ENCODE measurements around the gene CDCP1.
"Not testable (repeated sequence)": the region's sequence is repeated elsewhere in the genome, so short reads cannot be mapped to it uniquely, and the experiment has no call there.

CDCP1 gene

DNA sequence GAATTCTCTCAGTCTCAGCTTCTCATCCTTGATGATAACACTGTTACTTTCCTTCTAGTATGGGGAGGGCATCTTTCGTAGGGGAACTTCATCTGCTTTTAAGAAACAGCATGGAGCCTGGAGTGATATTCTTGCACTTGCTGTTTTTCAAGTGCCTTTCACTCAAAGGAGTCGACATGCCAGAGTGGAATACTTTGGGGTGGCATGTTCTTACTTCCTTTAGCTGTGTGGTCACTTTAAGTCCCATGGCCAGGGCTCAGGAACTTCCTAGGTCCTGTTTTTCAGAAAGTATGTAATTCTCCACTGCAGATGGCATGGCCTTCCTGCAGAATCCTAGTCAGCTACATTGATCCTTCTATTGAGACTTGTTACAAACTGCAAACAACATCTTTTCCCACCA is 28.1 kb upstream of the CDCP1 start:
- intact Hi-C loops (cut with DNase I), result no loop called here
- DNase-seq, result no peak

DNA sequence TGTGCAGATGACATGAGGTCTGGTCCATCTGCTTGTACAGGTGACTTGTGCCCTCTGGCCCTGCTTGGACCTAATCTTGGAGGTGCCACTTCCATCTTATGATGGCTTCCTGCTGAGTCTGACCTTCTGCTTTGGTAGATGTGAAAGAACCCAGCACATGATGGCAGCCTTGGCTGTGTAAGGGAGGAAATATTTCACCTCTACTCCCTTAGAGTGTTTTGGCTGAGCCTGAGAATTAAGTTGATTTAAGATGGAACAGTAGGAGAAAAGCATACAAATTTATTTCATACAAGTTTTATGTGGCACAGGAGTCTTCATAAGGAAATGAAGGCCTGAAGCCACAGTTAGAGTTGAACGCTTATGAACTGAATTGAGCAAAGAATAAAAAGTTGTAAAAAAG is 27.6 kb upstream of the CDCP1 start:
- intact Hi-C loops (cut with DNase I), result no loop called here
- DNase-seq, result no peak

DNA sequence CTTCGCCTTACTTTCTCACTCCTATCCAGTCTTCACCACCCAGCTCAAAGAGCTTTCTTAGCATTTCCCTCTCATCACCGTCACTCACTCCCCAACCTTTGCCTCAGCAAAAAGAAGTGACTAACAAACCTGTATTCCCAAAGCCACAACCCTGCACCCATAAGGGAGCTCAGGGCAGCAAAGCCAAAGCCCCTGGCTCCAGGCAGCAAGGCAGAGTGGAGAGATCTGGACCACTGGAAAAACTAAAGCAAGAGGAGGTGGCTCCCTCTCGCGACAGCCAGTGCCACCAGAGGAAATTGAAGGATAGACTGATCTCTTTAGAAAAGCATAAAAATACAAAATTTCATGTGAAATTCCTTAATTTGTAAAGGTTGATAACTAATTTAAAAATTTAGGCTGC is 25.1 kb upstream of the CDCP1 start:
- no peak for DNase-seq
- intact Hi-C loops (cut with DNase I), result no loop called here

DNA sequence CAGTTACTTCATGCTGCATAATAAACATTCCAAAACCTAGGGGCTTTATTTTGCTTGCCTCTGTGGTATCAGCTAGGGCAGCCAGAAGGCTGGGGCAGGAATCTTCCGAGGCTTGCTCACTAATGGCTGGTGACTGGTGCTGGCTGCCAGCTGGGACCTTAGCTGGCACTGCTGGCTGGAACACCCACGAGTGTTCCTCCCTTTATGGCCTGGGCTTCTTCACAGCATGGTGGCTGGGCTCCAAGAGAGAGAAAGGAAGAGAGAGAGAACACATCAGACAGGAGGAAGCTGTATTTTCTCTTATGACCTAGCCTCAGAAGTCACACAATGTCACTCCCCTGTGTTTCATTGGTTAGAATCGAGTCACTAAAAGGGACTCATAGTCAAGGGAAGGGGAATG is 23.9 kb upstream of the CDCP1 start:
- intact Hi-C loops (cut with DNase I), result no loop called here
- DNase-seq, result no peak

DNA sequence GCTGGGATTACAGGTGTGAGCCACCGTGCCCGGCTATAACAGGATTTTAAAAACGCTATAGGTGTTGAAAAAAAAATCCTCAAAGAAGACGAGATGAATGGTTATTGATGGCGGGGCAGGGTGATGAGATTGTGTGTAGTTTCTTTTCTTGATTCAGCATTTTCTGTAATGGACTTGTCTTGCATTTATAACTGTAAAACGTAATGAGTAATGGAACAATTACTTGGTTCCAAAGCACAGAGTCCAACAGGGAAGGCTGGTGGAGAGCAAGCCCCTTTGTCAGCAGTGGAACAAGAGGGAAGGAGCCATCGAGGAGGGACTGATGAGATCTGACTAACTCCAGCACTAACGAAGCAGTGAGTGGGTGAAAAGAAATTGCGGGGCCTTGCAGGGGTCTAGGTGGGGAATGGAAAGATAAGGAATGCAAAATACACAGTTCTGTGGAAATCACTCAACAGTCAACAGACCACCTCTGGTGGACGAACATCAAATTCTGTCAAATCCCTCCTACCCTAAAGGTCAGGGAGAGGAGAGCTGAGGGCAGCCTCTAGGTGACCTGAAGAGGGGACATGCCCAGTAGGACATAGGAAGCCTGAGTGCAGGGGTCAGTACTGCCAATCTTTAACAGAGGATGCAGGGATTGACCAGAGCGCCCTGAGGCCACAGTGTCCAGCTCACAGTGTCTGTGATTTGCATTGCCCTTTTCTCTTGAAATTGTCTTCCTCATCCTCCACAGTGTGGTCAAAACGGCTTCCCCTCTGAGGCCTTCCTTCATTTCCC is 23.1 kb upstream of the CDCP1 start:
- intact Hi-C loops (cut with DNase I), result no loop called here
- DNase-seq, result no peak

DNA sequence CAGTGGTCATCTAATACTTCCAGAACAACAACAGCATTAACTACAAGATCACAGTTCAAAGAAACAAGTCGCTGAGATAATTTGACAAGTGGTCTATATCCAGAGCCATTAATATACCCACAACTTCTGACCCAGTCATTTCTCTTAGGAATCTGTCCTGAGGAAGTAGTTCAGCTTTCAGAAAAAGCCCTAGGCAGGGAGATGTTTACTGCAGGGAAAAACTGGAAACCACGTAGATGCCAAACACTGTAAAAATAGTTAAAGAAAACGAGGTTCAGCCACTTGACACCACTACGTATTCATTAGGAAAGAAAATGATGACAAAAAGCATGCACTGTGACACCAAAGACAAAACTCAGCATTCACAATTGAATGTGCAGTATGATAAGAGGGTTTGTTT is 22.3 kb upstream of the CDCP1 start:
- DNase-seq, result no peak
- intact Hi-C loops (cut with DNase I), result no loop called here

DNA sequence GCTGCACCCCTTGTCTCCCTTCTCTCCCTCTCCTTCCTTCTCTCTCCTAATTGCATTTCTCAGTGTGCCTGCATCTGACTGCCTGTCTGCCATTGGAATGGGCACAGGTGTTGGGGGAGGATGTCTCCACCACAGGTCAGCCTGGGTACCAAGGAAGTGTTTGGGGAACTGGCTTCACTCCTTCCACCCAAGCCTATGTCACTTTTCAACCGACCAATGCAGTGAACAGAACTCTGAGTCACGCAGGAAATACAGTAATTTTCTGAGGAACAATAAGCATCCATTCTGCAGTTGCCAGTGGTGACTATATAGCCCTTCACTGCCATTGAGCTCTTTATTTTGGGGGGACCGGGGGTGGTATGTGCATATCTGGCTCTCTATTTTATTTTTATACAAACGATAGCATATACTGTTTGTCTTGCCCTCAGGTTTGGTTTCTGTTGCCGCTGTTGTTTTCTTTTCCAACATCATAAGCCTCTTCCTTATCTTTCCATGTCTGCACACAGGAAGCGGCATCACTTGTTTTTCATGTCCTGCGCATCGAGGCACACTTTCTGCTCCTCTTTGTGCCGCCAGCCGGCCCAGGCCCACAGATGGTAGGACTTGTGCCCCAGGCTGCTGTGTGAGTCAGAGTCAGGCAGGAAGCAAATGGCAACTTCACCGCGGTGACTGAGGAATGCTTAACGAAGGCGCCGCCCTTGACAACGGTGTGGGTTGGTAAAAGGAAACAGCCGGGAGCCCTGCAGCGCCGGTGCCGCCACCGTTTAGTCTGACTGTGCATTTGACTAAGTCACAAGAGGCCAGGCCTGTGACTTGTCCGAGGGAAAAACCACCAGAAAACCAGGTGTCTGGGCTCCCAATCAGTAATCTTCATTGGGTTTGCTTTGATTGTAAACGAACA is 21.1 kb upstream of the CDCP1 start:
- DNase-seq, result peak; percentile 33 to 95 (median 74)
- intact Hi-C loops (cut with DNase I), result no loop called here

DNA sequence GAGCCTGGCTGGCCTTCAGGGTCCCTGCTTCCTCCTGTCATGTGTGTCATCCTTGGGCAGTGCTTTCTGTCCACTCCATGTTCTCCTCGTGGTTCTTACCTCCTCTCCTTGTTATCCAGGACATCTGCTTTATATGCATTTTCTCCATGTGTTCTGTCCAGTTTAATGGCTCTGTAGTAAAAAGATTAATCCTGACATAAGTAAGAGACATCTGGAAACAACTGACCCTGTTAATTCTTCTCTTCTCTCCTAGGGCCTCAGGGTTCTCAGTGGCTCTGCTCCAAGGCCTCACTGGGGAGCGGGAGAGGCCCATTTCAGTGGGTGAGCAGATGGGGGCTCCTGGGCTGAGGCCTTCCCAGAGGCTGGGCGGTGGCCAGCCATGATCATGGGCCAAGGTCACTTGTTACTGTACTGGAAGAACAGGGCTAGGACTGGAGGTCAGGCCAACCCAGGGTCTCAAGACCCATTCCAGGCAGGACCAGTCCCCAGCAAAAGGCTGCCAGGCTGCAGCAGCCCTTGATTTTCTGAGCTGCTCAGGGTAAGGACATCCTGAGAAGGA is 20.2 kb upstream of the CDCP1 start:
- DNase-seq, result no peak
- intact Hi-C loops (cut with DNase I), result no loop called here

DNA sequence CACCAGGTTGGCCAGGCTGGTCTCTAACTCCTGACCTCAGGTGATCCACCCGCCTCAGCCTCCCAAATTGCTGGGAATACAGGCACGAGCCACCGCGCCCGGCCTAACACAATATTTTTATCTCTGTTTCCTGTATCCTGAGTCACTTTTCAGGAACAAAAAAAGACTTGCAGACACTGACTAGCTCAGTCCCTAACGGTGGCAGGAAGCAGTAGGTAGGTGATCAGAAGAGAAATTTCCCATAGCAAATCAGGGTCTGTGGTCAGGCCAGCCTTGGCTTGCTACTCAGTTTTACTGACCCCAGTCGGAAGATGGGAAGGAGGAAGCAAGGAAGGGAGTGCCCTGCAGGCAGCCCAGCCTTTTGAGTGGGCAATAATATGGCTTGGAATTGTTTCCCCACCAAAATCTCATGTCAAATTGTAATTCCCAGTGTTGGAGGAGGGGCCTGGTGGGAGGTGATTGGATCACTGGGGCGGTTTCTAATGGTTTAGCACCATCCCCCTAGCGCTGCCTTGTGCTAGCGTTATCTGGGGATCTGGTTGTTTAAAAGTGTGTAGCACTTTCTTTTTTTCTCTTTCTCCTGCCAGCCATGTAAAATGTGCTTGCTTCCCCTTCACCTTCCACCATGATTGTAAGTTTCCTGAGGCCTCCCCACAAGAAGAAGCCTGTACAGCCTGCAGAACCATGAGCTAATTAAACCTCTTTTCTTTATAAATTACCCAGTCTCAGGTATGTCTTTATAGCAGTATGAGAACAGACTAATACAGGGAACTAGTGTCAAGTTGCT is 19.5 kb upstream of the CDCP1 start:
- no peak for DNase-seq
- intact Hi-C loops (cut with DNase I), result no loop called here

DNA sequence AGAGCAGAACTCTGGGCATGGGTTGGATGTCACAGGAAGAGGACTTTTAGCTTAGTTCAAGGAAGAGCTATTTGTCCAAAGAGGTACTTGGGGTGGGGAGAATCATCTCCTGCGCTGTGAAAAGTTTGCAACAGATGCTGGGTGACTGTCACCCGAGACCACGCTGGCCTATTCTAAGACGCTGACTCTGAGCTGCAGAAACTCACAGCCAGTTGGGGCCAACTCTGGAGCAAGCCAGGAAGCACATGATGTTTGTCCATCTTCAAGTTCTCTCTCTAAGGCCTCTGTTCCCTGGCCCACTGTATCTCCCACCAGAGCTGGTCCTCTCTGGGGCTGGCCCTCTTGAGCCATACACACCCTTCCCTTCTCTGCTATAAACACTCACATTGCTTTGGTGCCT is 17.9 kb upstream of the CDCP1 start:
- no peak for DNase-seq
- intact Hi-C loops (cut with DNase I), result no loop called here

DNA sequence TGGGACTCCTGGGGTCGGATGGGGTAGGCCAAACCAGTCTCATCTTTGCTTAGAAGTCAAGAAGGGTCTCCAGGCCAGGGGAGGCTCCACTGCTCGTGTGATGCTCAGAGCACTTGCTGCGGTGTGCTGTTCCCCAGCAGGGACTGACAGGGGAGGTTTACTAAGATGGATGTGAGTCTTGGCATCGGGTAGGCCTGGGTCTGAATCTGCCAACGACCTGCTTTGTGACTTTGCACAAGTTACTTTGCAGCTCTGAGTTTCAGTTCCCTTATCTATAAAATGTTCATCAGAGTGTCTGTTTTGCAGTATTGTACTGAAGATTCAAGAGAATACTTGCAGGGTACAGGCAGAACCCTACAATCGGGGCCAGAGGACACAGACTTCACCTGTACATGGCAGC is 17.3 kb upstream of the CDCP1 start:
- no peak for DNase-seq
- intact Hi-C loops (cut with DNase I), result no loop called here

DNA sequence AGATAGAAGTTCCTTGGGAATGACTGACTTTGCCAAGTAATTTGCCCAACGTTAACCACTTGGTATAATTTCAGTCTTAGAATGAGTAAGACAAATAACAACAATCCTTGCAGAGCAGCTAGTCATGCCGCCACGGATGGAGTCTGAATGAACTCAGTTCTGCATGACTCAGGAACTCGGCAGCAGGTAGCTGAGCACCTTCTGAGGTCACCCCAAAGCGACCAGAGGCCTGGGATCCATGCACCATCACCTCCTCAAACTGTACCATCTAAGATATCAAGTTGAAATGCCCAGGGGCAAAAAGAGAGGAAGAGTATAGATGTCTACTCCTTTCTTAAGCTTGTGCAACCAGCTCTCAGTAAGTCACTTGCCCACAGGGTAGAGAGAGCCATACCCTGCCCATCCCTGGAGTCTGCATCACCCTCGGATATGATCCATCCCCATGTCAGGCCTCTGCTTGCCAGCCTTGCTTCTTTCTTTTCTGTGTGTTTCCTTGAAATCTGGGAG is 8.5 kb upstream of the CDCP1 start:
- DNase-seq, result no peak
- intact Hi-C loops (cut with DNase I), result no loop called here

DNA sequence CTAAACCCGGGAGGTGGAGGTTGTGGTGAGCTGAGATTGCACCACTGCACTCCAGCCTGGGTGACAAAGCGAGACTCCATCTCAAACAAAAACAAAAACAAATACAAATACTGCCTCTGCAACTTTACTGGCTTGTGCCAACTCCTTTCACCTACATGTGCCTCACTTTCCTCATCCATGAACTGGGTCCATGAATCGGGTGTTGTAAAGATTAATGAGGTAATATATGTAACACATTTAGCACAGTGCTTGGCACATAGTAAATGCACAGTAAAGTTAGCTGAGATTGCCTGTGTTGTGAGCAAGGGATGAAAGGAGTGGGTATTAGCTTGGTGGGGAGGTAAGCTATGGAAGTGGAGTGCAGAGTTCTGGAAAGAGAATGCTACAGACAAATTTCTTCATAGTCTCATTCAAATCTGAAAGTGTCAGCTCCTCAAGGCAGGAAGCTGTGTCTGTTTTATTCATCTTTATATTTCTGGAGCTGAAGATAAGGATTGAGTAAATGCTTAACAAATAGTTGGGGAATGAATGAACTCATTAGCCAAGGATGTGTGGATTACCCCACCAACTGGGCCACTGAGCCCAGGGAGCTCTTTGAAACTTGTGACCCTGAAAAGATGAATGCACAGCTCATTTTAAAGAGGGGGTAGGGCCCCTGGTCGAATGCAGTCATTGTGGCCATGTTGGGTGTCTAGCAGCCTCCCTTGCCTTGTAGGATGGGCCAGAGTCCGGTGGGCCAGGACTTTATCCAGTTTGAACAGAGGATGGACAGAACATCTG is 7.7 kb upstream of the CDCP1 start:
- intact Hi-C loops (cut with DNase I), result no loop called here
- DNase-seq, result no peak

DNA sequence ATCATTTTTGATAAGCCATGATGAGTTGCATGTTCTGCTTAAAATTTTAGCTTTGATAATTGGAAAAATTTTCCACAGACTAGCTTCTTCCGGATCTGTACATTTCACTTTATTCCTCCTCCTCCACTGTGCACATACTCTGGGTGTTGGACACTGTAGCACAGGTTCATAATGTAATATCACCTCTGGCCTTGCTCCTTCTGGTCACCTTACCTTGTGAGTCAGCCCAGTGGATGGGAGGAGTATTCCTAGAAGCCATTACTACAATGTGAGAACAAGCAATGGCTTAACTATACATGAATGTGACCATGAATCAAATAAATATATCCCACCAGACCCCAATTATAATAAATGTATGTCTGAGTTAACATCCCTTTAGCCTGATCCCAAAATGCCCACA is 6.1 kb upstream of the CDCP1 start:
- intact Hi-C loops (cut with DNase I), result no loop called here
- DNase-seq, result no peak

DNA sequence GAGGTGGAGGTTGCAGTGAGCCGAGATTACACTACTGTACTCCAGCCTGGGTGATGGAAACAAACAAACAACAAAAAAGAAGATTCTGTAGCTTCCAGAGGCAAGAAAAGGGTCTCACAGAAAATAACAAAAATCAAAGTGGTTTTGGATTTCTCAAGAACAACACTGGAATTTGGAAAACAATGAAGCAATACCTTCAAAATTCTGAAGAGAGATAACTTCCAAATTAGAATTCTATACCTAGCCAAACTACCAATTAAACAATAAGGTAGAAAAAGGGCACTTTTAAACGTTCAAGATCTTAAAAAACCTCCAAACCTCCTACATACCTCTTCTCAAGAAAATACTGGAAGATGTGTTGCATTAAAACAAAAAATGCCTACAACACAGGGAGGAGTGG is 4.9 kb upstream of the CDCP1 start:
- DNase-seq, result no peak
- intact Hi-C loops (cut with DNase I), result no loop called here

DNA sequence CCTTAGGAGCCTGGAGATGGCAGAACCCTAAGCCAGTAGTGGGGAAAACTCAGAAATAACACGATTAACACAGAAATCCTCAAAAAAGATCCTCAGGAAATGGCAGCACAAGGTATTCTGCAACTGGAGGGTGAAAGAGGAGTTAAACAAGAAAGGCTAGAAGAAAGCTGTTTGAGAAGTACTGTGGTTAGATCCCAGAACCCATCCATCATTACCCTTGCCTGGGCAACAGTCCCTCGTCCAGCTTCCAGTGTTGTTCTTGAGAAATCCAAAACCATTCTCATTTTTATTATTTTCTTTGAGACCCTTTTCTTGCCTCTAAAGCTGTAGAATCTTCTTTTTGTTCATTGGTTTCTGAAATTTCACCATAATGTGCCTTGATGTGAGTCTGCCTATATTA is 2.7 kb upstream of the CDCP1 start:
- intact Hi-C loops (cut with DNase I), result no loop called here

DNA sequence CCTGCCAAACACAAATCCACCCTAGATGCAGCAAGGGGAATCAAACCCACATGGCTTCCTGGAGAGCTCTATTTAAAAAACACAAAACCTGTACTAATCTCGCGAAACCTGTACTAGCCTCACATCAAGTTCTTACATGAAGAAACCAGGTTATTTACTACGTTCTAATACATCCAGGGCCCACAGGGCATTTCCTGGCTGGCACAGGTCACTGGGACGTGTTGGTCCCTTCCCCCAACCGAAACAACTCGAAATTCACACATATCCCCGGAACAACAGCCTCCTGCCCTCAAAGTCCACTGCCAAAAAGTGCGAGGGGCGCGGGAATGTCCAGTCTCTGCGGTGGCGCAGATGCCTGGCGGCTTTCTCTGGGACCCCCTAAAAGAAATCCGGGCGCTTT is 955 bp downstream of the CDCP1 start:
- DNase-seq, result no peak
- intact Hi-C loops (cut with DNase I), result no loop called here

More for the DNA sequence above, 2.7 kb upstream of the CDCP1 start:
- no peak for DNase-seq

DNA sequence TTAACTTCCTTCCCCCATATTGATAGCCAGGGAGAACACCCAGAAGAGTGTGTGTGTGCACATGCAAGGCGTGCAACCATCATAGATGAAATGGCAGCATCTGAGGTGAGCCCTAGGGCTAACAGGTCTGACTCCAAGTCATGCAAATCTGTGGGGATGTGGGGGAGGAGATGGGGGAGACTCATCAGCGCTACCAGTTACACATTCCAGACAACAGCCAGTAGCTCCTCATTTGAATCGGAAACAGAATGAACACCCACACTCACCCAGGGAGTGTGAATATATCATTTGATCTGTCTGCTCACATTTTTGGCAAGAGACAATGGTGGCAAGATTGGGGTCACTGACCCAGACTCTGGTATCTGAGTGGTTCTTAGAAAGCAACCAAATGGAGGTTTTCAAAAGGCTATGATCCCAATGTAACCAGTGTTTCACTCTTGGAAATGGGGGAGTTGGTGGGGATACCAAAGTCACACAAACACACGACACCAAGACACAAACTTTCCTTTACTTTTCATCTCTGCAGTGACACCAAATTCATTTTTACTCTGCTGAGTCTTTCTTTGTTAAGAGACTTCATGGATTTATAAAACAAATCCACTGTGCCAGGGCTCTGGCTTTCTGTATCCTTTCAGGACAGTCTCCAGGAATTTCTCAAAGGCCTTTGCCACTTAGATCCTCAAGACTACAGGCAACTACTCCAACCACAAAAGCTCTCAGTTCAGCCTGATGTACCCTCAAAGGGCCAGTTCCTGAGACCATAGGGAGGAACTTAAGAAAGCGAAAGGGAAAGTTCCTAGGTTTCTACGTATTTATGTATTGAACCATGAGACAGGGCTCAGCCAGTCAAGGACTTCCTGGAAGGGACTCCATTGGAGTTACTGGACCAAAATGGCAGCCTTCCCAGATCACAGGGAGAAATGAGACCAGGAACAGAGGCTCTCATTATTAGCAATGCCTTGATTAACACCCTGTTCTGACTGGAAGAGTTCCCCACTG is 2.2 kb downstream of the CDCP1 start:
- peak in 1 of 10 donors; percentile 24 for DNase-seq
- intact Hi-C loops (cut with DNase I), result no loop called here

DNA sequence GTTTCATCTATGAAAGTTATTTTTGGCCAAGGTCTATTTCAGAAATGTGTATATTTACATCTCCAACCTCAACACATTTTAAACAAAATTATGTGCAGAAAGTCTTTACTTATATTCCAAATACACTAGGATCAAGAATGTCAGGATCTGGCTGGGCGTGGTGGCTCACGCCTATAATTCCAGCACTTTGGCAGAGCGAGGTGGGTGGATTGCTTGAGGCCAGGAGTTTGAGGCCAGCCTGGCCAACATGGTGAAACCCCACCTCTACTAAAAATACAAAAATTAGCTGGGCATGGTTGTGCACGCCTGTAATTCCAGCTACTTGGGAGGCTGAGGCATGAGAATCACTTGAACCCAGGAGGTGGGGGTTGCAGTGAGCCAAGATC is 5.4 kb downstream of the CDCP1 start:
- DNase-seq; intact Hi-C loops (cut with DNase I): not testable (repeated sequence)
